Choroid plexus epithelial cell (primary cell): Measurements from ENCODE around the gene ZFHX3.

ENCODE experiments used
- DNase-seq: peaks from one replicate; pipeline ENCODE4 v3.0.0-alpha.2; 2010; ENCODE audit warnings: low read depth
- H3K4me3 ChIP-seq: 2 replicates; pipeline ENCODE4 v1.5.1; 2011; ENCODE audit warnings: low read depth, mild to moderate bottlenecking, control low read depth, low read length, moderate library complexity
- TF ChIP-seq, protein P1 (sequence below): conservative IDR thresholded peaks from 2 replicates; pipeline ENCODE4 v1.5.1; 2011; ENCODE audit warnings: low read depth, mild to moderate bottlenecking, control low read depth, inconsistent platforms, low read length, moderate library complexity

ZFHX3 gene

DNA sequence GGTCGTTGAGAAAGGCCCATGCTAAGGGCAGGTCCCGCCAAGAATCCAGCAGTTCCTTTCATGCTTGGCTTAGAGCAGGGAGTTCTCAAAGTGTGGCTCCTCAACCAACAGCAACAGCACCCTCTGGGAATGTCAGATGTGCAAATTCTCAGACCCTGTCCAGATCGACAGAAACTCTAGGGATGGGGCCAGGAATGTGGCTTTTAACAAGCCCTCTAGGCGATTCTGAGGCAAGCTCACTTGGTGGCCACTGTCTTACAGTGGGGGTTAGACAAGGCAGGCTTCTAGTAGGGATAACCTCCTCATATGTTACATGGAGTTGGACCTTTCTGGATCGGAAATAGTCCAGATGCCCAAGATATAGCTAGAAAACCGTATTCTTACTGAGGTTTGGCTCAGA, 144.8 kb downstream of the ZFHX3 start:
- TF ChIP-seq, protein P1, sequence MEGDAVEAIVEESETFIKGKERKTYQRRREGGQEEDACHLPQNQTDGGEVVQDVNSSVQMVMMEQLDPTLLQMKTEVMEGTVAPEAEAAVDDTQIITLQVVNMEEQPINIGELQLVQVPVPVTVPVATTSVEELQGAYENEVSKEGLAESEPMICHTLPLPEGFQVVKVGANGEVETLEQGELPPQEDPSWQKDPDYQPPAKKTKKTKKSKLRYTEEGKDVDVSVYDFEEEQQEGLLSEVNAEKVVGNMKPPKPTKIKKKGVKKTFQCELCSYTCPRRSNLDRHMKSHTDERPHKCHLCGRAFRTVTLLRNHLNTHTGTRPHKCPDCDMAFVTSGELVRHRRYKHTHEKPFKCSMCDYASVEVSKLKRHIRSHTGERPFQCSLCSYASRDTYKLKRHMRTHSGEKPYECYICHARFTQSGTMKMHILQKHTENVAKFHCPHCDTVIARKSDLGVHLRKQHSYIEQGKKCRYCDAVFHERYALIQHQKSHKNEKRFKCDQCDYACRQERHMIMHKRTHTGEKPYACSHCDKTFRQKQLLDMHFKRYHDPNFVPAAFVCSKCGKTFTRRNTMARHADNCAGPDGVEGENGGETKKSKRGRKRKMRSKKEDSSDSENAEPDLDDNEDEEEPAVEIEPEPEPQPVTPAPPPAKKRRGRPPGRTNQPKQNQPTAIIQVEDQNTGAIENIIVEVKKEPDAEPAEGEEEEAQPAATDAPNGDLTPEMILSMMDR = no peak
- no peak overlapping the region for H3K4me3 ChIP-seq
- DNase-seq = no peak

GRCh38 chr16:72902206-72902605, 145.7 kb downstream of the ZFHX3 start:
- TF ChIP-seq, protein P1 = no peak
- no peak overlapping the region for H3K4me3 ChIP-seq
- no peak for DNase-seq

DNA sequence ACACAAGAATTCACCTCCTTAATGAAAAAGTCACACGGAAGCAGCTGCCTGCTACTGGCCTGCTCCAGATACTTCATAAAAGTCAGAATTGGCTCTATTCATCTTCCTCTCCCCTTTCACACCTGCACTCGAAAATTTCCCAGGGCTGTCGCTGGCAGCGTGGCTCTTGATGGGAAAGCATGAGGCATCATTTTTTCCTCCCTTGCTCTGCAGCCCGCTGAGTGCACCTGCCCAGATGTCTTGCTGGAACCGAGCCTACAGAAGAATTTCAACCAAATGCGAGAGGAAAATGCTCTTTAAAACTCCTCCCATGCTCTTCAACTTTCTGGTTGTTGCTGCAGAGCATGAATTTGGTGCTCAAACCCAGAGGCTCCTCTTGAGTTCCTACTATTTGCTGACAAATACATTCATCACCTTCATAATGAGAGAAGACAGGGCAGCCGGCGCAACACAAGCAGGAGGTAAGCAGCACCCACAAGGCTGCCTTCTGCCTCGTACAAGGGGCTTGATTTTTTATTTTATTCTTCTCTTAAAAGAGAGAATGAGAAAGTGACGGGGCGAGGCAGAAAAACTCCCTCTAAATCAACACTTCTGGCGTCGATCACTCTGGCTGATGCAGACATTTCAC, 146.8 kb downstream of the ZFHX3 start:
- H3K4me3 ChIP-seq = no peak overlapping the region
- TF ChIP-seq, protein P1 = no peak
- no peak for DNase-seq

GRCh38 chr16:72898216-72898825, 149.6 kb downstream of the ZFHX3 start:
- no peak for DNase-seq
- H3K4me3 ChIP-seq = no peak overlapping the region
- TF ChIP-seq, protein P1 = no peak

- H3K4me3 ChIP-seq = no peak overlapping the region
- TF ChIP-seq, protein P1 = no peak
- no peak for DNase-seq
Measured at GRCh38 chr16:72897707-72898106, 150.2 kb downstream of the ZFHX3 start.

- no peak overlapping the region for H3K4me3 ChIP-seq
- TF ChIP-seq, protein P1 = no peak
- no peak for DNase-seq
Measured at GRCh38 chr16:72896485-72897118, 151.3 kb downstream of the ZFHX3 start.
